ENCODE measurements around the gene DNAH2. TPM values are rescaled to one million over a fixed set of nuclear protein-coding genes. Genes with fewer than 3 reads are reported as not detected.

Gene DNAH2
- total and polyA plus RNA-seq, 9 of the 15 experiments (the other 6 are each of a cell fraction or from before 2014, with no cell fraction given) = 0.03 TPM; not detected in 8

- TF ChIP-seq ZNF318 (IDR thresholded peaks at IDR 0.05; ENCODE audit: borderline replicate concordance in 1 of 2, low read depth in 1 of 2) (peak in 1 of 2 experiments; percentile 73; a peak in 2 of 4 replicates), SRSF3 (IDR thresholded peaks at IDR 0.05; ENCODE audit: insufficient read depth, low read length) (no peak), BRF2 (IDR thresholded peaks at IDR 0.05; ENCODE audit: borderline replicate concordance, insufficient read depth, insufficient read length) (no peak), KAT7 (CRISPR knock-in tag; IDR thresholded peaks at IDR 0.05; ENCODE audit: borderline replicate concordance) (no peak), ZMIZ1 (IDR thresholded peaks at IDR 0.05; ENCODE audit: low read depth in 2 of 2, low read length in 2 of 2) (no peak)
Observed at GRCh38 chr17:7842380-7843256, 125.1 kb downstream of the DNAH2 start (continued).

Measured in K562 (cell line).